Epithelial cell of proximal tubule (primary cell): ENCODE data around the gene CYB561A3. TPM values are rescaled to one million over a fixed set of nuclear protein-coding genes. Genes with fewer than 3 reads are reported as not detected.

ENCODE experiments used
- DNase-seq: peaks from one replicate; pipeline ENCODE4 v3.0.0-alpha.2; 2011; ENCODE audit warnings: low read depth
- H3K4me3 ChIP-seq: 2 replicates; pipeline ENCODE4 v1.5.1; 2011; ENCODE audit warnings: low read depth, mild to moderate bottlenecking, low read length
- CTCF ChIP-seq: conservative IDR thresholded peaks from 2 replicates; pipeline ENCODE4 v1.5.1; 2012; ENCODE audit warnings: low read depth, mild to moderate bottlenecking, low read length
- total RNA-seq: library from RNA; depleted of rRNA; stranded (reverse); fragments of >200 nt; gene quantifications from 2 replicates; pipeline ENCODE4 v1.2.3, GENCODE V29; 2015

Gene CYB561A3
- total RNA-seq, 1 donor from 2014 or later: 22.1 TPM

- no peak for TF ChIP-seq CTCF
- DNase-seq: no peak
- H3K4me3 ChIP-seq: no peak overlapping the region
Observed at GRCh38 chr11:61345170-61345610, 16.5 kb downstream of the CYB561A3 start.

GRCh38 chr11:61343792-61344745 lies 17.6 kb downstream of the CYB561A3 start:
- no peak for TF ChIP-seq CTCF
- H3K4me3 ChIP-seq: no peak overlapping the region
- no peak for DNase-seq

- H3K4me3 ChIP-seq: no peak overlapping the region
- no peak for DNase-seq
- TF ChIP-seq CTCF: no peak
Observed at GRCh38 chr11:61342207-61342803, 19.4 kb downstream of the CYB561A3 start.

- no peak overlapping the region for H3K4me3 ChIP-seq
- no peak for DNase-seq
- no peak for TF ChIP-seq CTCF
Observed at GRCh38 chr11:61341706-61342105, 20.0 kb downstream of the CYB561A3 start.

GRCh38 chr11:61340979-61341378 lies 20.7 kb downstream of the CYB561A3 start:
- TF ChIP-seq CTCF: no peak
- DNase-seq: no peak
- no peak overlapping the region for H3K4me3 ChIP-seq

- no peak for DNase-seq
- no peak for TF ChIP-seq CTCF
- no peak overlapping the region for H3K4me3 ChIP-seq
Observed at GRCh38 chr11:61339490-61339878, 22.2 kb downstream of the CYB561A3 start.
